GM12878 (cell line): ENCODE data around the gene GALNT11. TPM values are rescaled to one million over a fixed set of nuclear protein-coding genes. Genes with fewer than 3 reads are reported as not detected.

Experiments used
- ATAC-seq: fragments of 200-7000 bp; cut with Tn5 transposase; 3 replicates; pipeline ENCODE4 v1.9.1; 2020; ENCODE audit warnings: mild to moderate bottlenecking, moderate library complexity
- BruUV-seq: library from RNA; stranded (reverse); fragments of 400-500 nt; replicated peaks from 2 replicates; lab custom pipeline; 2021; lab: Mats Ljungman, UMichigan
- CTCF ChIA-PET: fragments of 300-600 bp; sonication (Branson Sonifier 250); formaldehyde crosslinking; extraction: SDS; loops from one replicate; lab custom pipeline; 2021; ENCODE audit warnings: inconsistent platforms; lab: Yijun Ruan, JAX
- POLR2A ChIA-PET: fragments of 350-600 bp; formaldehyde crosslinking; extraction: SDS; loops from one replicate; lab custom pipeline; 2021; ENCODE audit warnings: inconsistent platforms; lab: Charles Lee
- RAD21 ChIA-PET: fragments of 300-600 bp; sonication (Branson Sonifier 250); formaldehyde crosslinking; loops from one replicate; lab custom pipeline; 2023; ENCODE audit warnings: antibody characterized with exemption; ENCODE audit not compliant: unreplicated experiment; lab: Charles Lee
- SMC1A ChIA-PET: fragments of 300-600 bp; sonication (Branson Sonifier 250); formaldehyde crosslinking; loops from one replicate; lab custom pipeline; 2023; ENCODE audit not compliant: unreplicated experiment, uncharacterized antibody; lab: Charles Lee
- DNase-seq: peaks from one replicate; pipeline ENCODE4 v3.0.0-alpha.2; 2011; ENCODE audit warnings: low read depth, low spot score
- FAIRE-seq: peaks from 3 replicates; lab custom pipeline; 2011; peaks lifted over from hg19 to GRCh38; lab: Jason Lieb, UNC
- H2AFZ ChIP-seq: 2 replicates; pipeline ENCODE4 v1.6.0; 2011; ENCODE audit warnings: low read depth, low read length, control low read depth; ENCODE audit not compliant: control insufficient read depth
- H3K27ac ChIP-seq: 2 replicates; pipeline ENCODE4 v1.5.1; 2011; ENCODE audit warnings: control low read depth; ENCODE audit not compliant: control insufficient read depth, insufficient read depth
- H3K27me3 ChIP-seq, 2 experiments: replicated peaks in 1 of 2; 2 replicates each; pipeline versions ENCODE4 v1.6.0 to v1.6.1; 2011; ENCODE audit warnings: low read length in 1 of 2; ENCODE audit not compliant: control insufficient read depth in 2 of 2, insufficient read depth in 2 of 2
- H3K36me3 ChIP-seq, 2 experiments: 2 replicates each; pipeline ENCODE4 v1.5.1; 2011; ENCODE audit warnings: low read length in 1 of 2; ENCODE audit not compliant: control insufficient read depth in 2 of 2, insufficient read depth in 2 of 2
- H3K4me1 ChIP-seq: 2 replicates; pipeline ENCODE4 v1.6.1; 2011; ENCODE audit warnings: mild to moderate bottlenecking, low read length, moderate library complexity, mixed read lengths; ENCODE audit not compliant: control insufficient read depth, insufficient read depth
- H3K4me2 ChIP-seq: 2 replicates; pipeline ENCODE4 v1.6.0; 2011; ENCODE audit warnings: control low read depth; ENCODE audit not compliant: control insufficient read depth, insufficient read depth
- H3K4me3 ChIP-seq: fragments of 200-600 bp; sonication (generic); 2 replicates; pipeline ENCODE4 v1.5.1; 2016
- H3K79me2 ChIP-seq: 2 replicates; pipeline ENCODE4 v1.6.0; 2011; ENCODE audit warnings: low read length; ENCODE audit not compliant: control insufficient read depth, insufficient read depth
- H3K9ac ChIP-seq: 2 replicates; pipeline ENCODE4 v1.8.0; 2011; ENCODE audit warnings: low read length, control low read depth, mixed read lengths; ENCODE audit not compliant: control insufficient read depth, insufficient read depth
- H3K9me3 ChIP-seq: replicated peaks from 3 replicates; pipeline ENCODE4 v1.5.1; 2011; ENCODE audit warnings: mild to moderate bottlenecking, low read length; ENCODE audit not compliant: control insufficient read depth, insufficient read depth
- H4K20me1 ChIP-seq: 2 replicates; pipeline ENCODE4 v1.6.0; 2011; ENCODE audit not compliant: control insufficient read depth, insufficient read depth
- BHLHE40 ChIP-seq, 2 experiments: fragments of 450-650 bp in 1 of 2; IDR thresholded peaks; 2 replicates each; pipeline ENCODE4 v1.6.1; 2011 to 2017; ENCODE audit warnings: low read depth in 2 of 2, borderline replicate concordance in 1 of 2, improper control_type of control experiment in 1 of 2, low read length in 1 of 2, mild to moderate bottlenecking in 1 of 2
- CREB1 ChIP-seq: IDR thresholded peaks from 2 replicates; pipeline ENCODE4 v1.6.1; 2012; ENCODE audit warnings: low read depth, mild to moderate bottlenecking, inconsistent platforms
- CREM ChIP-seq: IDR thresholded peaks from 2 replicates; pipeline ENCODE4 v1.6.1; 2014; ENCODE audit warnings: antibody characterized with exemption, low read depth
- EED ChIP-seq: sonication (generic); IDR thresholded peaks from 2 replicates; pipeline ENCODE4 v1.6.1; 2016; ENCODE audit warnings: antibody characterized with exemption, low read depth
- FOXK2 ChIP-seq: fragments of 450-650 bp; IDR thresholded peaks from 2 replicates; pipeline ENCODE4 v1.6.1; 2017; ENCODE audit warnings: mild to moderate bottlenecking, moderate library complexity
- IRF4 ChIP-seq: IDR thresholded peaks from 2 replicates; pipeline ENCODE4 v1.6.1; 2011; ENCODE audit warnings: low read depth, low read length
- POU2F2 ChIP-seq: IDR thresholded peaks from 3 replicates; pipeline ENCODE4 v1.6.1; 2011; ENCODE audit warnings: low read depth, mild to moderate bottlenecking, low read length, borderline replicate concordance
- RCOR1 ChIP-seq: conservative IDR thresholded peaks from 2 replicates; pipeline ENCODE4 v1.6.1; 2012; ENCODE audit warnings: low read depth, low read length, improper control_type of control experiment
- SIN3A ChIP-seq: IDR thresholded peaks from 2 replicates; pipeline ENCODE4 v1.6.1; 2012; ENCODE audit warnings: low read depth, low read length, improper control_type of control experiment
- SUZ12 ChIP-seq: fragments of 200-600 bp; sonication (generic); IDR thresholded peaks from one replicate; pipeline ENCODE4 v1.6.1; 2018; ENCODE audit warnings: antibody characterized with exemption, mild to moderate bottlenecking; ENCODE audit not compliant: unreplicated experiment
- TCF3 ChIP-seq: IDR thresholded peaks from 2 replicates; pipeline ENCODE4 v1.6.1; 2012; ENCODE audit warnings: low read depth, mild to moderate bottlenecking, low read length, borderline replicate concordance; ENCODE audit not compliant: insufficient read depth
- TCF7 ChIP-seq: IDR thresholded peaks from 2 replicates; pipeline ENCODE4 v1.6.1; 2014; ENCODE audit warnings: antibody characterized with exemption, borderline replicate concordance
- ZBED1 ChIP-seq: IDR thresholded peaks from 2 replicates; pipeline ENCODE4 v1.6.1; 2016; ENCODE audit warnings: borderline replicate concordance
- ZNF622 ChIP-seq: fragments of 450-650 bp; IDR thresholded peaks from 2 replicates; pipeline ENCODE4 v1.6.1; 2017; ENCODE audit warnings: mild to moderate bottlenecking, inconsistent platforms
- ZZZ3 ChIP-seq: IDR thresholded peaks from 2 replicates; pipeline ENCODE4 v1.6.1; 2011; ENCODE audit warnings: low read depth; ENCODE audit not compliant: control insufficient read depth, insufficient read length
- WGBS: methylation state at CpG from one replicate; pipeline ENCODE4 v1.1.6; 2016; ENCODE audit warnings: low lambda C conversion rate; ENCODE audit not compliant: insufficient replicate concordance, insufficient coverage; ENCODE audit errors: missing lambda C conversion rate; 5-methylcytosine and 5-hydroxymethylcytosine counted together
- in situ Hi-C: fragments of 300-500 bp; cut with MboI; formaldehyde crosslinking; loops from 9 replicates; pipeline ENCODE4 v1.14.3; 2018; ENCODE audit warnings: mixed read lengths
- intact Hi-C: fragments of 100-400 bp; cut with micrococcal nuclease; formaldehyde crosslinking; loops from one replicate; pipeline ENCODE4 v1.14.2; 2022; ENCODE audit not compliant: unreplicated experiment
- polyA plus RNA-seq, 11 experiments: library from polyadenylated mRNA; depleted of rRNA in 4 of 11; unstranded in 6 of 11; stranded (reverse) in 5 of 11; fragments of >200 nt; fragmentation: Nextera tagmentation in 4 of 11; fragmentation: Illumina TruSeq in 1 of 11; extraction: Ambion mirVana in 4 of 11; extraction: Trizol in 1 of 11; gene quantifications; 1 replicate in 1 of 11; 2 replicates in 10 of 11; pipeline versions ENCODE4 v1.2.1 to v1.2.3, GENCODE V29; 2011 to 2016; ENCODE audit warnings: inconsistent platforms in 2 of 11, missing spikeins in 2 of 11, low read depth in 1 of 11
- total RNA-seq, 4 experiments: library from RNA; depleted of rRNA in 3 of 4; stranded (reverse); fragments of >200 nt in 3 of 4; fragmentation: Illumina TruSeq in 1 of 4; extraction: Trizol in 1 of 4; gene quantifications; 2 replicates each; pipeline versions ENCODE4 v1.2.1 to v1.2.3, GENCODE V29; 2013 to 2021
- TF ChIP-seq, protein P1 (sequence below): fragments of 450-650 bp; IDR thresholded peaks from 2 replicates; pipeline ENCODE4 v1.6.1; 2017; ENCODE audit warnings: low read depth, mild to moderate bottlenecking, moderate library complexity
- TF ChIP-seq, protein P2 (sequence below): fragments of 150-350 bp; IDR thresholded peaks from 2 replicates; pipeline ENCODE4 v1.6.1; 2014; ENCODE audit warnings: mild to moderate bottlenecking, low read depth, low read length
- TF ChIP-seq, protein P3 (sequence below): fragments of 450-650 bp; IDR thresholded peaks from 2 replicates; pipeline ENCODE4 v1.6.1; 2017; ENCODE audit warnings: mild to moderate bottlenecking
- TF ChIP-seq, protein P4 (sequence below): IDR thresholded peaks from 2 replicates; pipeline ENCODE4 v1.6.1; 2011; ENCODE audit warnings: borderline replicate concordance, low read depth, mild to moderate bottlenecking, moderate library complexity, mixed read lengths, low read length; ENCODE audit not compliant: insufficient read depth; ENCODE audit errors: extremely low read length

GALNT11 gene
- total and polyA plus RNA-seq, 10 of the 15 experiments (the other 5 are each of a cell fraction or from before 2014, with no cell fraction given) = 2.0 to 9.5 (median 6.4) TPM

DNA sequence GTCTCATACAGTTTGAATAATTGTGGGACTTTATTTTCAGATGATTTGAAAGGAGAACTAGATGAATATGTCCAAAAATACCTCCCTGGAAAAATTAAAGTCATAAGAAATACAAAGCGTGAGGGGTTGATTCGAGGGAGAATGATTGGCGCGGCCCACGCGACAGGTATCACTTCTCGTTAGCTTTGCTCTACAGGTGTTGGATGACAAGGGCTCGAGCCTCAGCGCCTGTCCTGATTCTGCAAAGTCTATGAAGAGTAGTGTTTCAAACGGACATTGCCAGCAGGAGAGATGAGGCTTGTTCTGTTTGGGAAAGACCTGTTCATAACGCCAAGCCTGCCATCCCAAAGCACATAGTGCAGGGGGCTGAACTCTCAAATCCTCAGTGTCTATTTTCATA lies 79.7 kb downstream of the GALNT11 start (continued):
- TF ChIP-seq ZZZ3 = no peak
- TF ChIP-seq, protein P1, sequence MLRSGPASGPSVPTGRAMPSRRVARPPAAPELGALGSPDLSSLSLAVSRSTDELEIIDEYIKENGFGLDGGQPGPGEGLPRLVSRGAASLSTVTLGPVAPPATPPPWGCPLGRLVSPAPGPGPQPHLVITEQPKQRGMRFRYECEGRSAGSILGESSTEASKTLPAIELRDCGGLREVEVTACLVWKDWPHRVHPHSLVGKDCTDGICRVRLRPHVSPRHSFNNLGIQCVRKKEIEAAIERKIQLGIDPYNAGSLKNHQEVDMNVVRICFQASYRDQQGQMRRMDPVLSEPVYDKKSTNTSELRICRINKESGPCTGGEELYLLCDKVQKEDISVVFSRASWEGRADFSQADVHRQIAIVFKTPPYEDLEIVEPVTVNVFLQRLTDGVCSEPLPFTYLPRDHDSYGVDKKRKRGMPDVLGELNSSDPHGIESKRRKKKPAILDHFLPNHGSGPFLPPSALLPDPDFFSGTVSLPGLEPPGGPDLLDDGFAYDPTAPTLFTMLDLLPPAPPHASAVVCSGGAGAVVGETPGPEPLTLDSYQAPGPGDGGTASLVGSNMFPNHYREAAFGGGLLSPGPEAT = no peak
- TF ChIP-seq ZNF622 = no peak
- no peak for TF ChIP-seq TCF7
- TF ChIP-seq, protein P2, sequence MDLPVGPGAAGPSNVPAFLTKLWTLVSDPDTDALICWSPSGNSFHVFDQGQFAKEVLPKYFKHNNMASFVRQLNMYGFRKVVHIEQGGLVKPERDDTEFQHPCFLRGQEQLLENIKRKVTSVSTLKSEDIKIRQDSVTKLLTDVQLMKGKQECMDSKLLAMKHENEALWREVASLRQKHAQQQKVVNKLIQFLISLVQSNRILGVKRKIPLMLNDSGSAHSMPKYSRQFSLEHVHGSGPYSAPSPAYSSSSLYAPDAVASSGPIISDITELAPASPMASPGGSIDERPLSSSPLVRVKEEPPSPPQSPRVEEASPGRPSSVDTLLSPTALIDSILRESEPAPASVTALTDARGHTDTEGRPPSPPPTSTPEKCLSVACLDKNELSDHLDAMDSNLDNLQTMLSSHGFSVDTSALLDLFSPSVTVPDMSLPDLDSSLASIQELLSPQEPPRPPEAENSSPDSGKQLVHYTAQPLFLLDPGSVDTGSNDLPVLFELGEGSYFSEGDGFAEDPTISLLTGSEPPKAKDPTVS = no peak
- TF ChIP-seq IRF4 = no peak

DNA sequence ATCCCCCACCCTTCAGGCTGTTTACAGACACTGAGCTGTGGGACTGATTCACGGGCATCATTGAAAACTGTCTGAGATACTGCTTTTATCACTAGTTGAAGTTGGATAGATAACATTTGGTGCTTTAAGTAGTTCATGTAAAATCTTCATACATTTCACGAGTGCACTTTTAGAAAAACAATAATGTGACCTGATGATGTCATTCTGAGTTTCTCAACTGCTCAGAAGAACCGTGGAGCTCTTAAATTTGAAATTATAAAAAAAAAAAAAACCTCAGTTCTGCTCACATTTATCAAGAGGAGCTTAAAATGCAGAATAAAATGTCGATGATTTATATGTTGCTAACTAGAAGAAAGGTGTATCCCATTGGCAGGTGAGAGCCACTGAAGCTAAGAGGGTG lies 81.5 kb downstream of the GALNT11 start:
- H4K20me1 ChIP-seq = no peaks in the 10 kb centered on the region
- intact Hi-C loops (no loop called here), in situ Hi-C loops (no loop called here)
- ChIA-PET SMC1A (interaction anchor here (0.8 kb wide), 2 partner anchors 10 to 16 kb away, joined by 3 read pairs; no protein-coding TSS in a partner anchor), CTCF (no interaction called here), RAD21 (no interaction called here), POLR2A (no interaction called here)
- no peaks in the 10 kb centered on the region for H3K4me1 ChIP-seq
- no peak for FAIRE-seq
- H3K9me3 ChIP-seq = no peaks in the 10 kb centered on the region
- no peak overlapping the region for H3K9ac ChIP-seq
- no peaks in the 10 kb centered on the region for H3K79me2 ChIP-seq
- WGBS = 93% methylated on average over 4 of the region's 4 CpGs
- H3K27ac ChIP-seq = no peak overlapping the region
- no peak for ATAC-seq
- DNase-seq = no peak
- H3K4me3 ChIP-seq = no peak overlapping the region
- BruUV-seq = no TSS peak
- no peak overlapping the region for H3K4me2 ChIP-seq
- H3K27me3 ChIP-seq = no peaks in the 10 kb centered on the region
- no peak overlapping the region for H2AFZ ChIP-seq
- no peaks in the 10 kb centered on the region; a peak in 1 of 4 replicates for H3K36me3 ChIP-seq
- TF ChIP-seq, protein P3, sequence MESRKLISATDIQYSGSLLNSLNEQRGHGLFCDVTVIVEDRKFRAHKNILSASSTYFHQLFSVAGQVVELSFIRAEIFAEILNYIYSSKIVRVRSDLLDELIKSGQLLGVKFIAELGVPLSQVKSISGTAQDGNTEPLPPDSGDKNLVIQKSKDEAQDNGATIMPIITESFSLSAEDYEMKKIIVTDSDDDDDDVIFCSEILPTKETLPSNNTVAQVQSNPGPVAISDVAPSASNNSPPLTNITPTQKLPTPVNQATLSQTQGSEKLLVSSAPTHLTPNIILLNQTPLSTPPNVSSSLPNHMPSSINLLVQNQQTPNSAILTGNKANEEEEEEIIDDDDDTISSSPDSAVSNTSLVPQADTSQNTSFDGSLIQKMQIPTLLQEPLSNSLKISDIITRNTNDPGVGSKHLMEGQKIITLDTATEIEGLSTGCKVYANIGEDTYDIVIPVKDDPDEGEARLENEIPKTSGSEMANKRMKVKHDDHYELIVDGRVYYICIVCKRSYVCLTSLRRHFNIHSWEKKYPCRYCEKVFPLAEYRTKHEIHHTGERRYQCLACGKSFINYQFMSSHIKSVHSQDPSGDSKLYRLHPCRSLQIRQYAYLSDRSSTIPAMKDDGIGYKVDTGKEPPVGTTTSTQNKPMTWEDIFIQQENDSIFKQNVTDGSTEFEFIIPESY = no peak
- TF ChIP-seq POU2F2 (no peak), CREB1 (no peak), EED (no peak), BHLHE40 (IDR thresholded peaks at IDR 0.05; ENCODE audit: borderline replicate concordance in 1 of 2, low read depth in 2 of 2, low read length in 1 of 2) (no peak), RCOR1 (no peak), FOXK2 (no peak), CREM (no peak), ZBED1 (no peak), SUZ12 (no peak), SIN3A (no peak), ZZZ3 (no peak), TCF3 (no peak)
- TF ChIP-seq, protein P4, sequence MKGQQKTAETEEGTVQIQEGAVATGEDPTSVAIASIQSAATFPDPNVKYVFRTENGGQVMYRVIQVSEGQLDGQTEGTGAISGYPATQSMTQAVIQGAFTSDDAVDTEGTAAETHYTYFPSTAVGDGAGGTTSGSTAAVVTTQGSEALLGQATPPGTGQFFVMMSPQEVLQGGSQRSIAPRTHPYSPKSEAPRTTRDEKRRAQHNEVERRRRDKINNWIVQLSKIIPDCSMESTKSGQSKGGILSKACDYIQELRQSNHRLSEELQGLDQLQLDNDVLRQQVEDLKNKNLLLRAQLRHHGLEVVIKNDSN = no peak
